AG08395 (cell line): ENCODE results near the gene DCDC2C.

Experiments
- DNase-seq: peaks from one replicate; pipeline ENCODE4 v3.0.0; 2012; ENCODE audit warnings: mixed read lengths, low spot score

Gene DCDC2C

DNA sequence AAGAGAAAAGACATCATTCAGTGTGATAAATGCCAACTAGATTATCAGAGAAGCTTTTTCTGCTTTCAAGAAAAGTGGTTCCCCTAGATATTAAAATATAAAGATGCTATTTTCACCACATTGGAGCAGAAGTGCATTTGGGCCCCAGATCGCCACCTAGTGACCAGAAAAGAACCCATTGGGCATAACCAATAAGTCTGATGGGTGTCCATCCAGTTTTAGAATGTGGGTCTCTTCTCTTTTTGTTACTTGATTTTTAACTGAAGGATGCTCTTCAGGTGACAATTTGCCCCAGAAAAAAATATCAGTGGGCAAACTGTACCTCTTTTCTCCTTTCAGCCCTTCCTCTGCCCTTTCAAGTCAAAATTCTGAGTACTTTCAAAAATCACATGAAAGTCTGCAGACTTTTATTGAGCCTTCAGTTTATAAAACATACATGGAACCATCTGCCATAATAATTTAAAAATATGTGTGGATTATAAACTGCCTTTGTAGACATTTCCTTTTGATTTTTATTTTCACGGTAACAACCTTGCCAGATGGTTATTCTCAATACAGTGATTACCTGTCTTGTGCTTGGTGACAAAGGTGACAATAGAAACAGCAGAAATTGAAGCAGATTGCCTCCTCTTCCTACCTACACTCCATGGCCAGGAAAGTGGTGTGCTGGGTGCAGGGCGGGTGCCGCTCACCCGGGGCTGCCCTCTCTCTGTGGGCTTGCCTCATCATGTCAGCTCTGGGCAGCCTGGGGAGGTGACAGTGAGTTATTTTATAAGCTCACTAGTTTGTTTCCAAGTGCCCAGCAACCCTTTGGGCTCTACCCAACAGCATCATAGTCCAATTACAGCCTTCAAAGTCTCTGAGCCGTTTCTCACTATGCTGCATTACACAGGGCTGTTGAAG is 124.5 kb downstream of the DCDC2C start:
- no peak for DNase-seq

DNA sequence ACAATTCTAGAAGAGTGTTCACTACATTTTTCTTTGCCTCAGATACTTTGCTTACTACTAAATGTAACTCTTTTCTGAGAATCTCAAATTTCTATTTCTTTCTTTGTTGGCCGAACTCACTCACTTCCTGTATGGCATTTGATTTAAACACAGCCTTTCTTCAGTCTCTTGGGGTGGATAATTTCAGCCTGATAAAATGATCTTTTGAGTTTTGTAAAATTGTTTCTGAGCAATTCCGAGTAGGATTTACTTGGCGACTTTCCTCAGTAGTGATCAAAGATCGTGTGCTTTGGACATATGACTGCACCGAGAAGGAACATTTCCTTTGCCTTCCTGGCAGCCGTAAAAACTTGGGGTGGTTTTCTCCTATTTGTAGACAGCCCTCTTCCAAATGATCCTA is 127.4 kb downstream of the DCDC2C start:
- no peak for DNase-seq

DNA sequence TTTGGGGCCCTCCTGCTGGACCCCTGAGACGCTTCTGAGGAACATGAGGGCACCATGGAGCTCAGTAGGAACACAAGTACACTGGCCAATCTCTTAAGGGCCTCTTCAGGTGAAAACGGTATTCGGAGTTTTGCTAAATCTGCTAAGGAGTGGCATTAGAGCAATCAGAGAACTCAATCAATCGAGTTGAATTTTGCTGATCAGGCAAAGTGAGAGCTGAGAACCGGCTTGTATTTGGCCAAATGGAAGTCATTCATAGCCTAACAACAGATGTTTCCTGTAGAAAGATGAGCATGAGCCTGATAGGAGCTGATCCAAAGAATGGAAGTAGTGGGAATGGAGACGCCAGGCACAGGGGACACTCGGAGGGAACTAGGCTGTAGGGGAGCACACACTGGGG is 133.7 kb downstream of the DCDC2C start:
- DNase-seq: no peak

DNA sequence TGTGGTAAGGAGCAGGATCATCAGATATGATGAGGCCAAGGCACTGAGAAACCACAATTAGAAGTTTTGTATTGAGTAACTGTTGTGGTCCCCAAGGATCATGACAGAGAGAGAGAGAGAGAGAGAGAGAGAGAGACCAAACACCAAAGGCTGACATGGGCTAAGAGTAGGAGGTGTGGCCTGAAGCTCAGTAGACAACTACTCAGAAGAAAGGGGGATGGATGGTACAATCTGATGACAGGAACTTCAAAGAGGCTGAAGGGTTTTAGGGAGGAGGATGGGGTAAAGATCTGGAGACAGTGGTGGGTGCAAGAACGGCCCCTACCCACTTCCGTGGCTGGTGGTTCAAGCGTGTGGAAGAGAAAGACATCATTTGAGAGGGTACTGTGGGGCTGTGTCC is 135.0 kb downstream of the DCDC2C start:
- DNase-seq: no peak

DNA sequence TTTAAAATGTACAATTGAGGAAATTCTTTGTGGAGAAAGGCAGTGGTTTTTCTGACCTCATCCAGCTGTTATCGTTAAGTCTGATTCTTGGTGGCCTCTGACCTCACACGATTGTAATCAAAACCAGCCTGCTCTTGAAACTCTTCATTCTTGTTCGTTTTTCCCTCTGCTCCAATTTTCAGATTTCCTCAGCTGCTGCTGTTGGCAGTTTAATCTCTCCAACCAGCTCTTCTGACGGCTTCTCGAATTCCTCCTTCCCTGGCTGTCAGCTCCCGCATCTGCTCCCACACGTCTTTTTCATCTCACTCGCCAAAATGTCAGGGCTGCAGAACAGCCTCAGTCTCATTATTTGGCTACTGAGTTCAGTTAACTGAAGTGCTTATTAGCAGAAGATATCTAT is 136.1 kb downstream of the DCDC2C start:
- no peak for DNase-seq

DNA sequence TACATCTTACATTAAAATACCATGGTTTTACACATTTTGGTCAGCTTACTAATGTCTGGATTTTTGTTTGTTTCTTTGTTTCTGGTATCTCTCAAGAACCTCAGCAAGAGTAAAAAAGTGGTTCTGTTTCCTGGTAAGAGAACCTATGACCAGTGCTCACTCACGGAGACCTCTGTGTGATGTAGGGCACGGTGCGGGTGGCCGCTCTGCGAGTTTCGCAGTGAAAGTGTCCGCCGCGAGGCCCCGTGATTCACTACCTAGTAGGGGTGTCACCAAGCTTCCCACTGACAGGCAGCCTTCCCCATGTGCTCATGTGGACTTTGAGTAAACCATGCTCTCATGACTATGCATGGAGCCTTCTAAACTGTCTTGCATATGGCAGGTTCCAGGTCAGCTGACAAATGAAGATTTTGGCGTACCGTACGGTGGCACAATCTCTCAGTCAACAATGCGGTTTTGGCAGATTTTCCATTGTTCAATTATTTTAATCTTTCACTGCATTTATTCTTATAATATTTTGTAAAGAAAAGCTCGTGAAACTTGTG is 137.3 kb downstream of the DCDC2C start:
- DNase-seq: no peak

DNA sequence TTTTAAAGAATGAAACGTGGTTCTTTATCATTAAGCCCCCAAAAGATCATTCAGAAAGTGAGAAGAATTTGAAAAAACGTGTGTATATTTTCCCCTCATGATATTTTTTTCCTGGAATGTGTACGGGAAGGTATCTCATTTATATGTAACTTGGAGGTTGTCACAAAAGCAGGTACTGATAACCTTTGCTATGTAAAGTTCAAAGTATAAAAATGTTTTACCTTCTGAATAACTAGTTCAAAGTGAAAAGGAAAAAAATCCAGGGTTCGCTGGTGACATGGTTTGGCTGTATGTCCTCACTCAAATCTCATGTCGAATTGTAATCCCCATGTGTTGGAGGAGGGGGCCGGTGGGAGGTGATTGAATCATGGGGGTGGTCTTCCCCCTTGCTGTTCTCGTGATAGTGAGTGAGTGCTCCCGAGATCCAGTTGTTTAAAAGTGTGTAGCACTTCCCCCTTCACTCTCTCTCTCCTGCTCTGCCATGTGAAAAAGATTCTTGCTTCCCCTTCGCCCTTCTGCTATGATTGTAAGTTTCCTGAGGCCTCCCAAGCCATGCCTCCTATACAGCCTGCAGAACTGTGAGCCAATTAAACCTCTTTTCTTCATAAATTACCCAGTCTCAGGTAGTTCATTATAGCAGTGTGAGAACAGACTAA is 144.2 kb downstream of the DCDC2C start:
- DNase-seq: no peak

DNA sequence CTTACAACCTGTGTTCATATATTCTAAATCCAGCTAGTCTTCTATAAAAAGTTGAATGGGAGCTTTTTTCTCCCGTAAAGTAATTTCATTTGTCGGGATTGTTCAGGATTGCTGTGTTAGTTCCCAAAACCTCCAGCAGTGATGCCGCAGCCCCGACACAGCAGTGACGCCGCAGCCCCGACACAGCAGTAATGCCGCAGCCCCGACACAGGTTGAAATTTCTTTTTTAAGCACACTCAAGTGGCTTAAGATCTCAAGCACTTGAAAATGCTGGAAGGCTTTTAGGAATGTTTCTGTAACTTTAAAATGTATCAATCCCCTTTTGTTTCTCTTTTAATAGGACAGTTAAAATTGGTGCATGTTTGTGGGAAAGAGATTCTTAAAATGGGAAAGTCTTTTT is 145.4 kb downstream of the DCDC2C start:
- DNase-seq: no peak

DNA sequence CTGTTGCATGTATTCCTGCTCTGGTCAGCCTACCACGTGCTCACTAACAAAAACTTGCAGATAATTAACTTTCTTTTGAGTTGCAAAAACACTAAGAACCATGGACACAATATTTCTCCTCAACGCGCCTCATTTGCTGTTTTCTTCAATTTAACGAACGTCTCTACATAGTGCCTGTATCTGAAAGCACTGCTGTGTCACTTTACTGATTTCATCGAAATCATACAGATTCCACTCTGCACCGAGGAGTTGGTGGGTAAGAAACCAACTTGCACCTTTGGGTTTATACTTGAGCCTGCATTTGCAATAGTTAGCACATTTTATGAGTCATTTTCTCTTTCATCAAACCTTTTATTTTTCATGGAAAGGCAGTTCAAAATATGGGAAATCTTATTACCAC is 145.8 kb downstream of the DCDC2C start:
- DNase-seq: no peak

DNA sequence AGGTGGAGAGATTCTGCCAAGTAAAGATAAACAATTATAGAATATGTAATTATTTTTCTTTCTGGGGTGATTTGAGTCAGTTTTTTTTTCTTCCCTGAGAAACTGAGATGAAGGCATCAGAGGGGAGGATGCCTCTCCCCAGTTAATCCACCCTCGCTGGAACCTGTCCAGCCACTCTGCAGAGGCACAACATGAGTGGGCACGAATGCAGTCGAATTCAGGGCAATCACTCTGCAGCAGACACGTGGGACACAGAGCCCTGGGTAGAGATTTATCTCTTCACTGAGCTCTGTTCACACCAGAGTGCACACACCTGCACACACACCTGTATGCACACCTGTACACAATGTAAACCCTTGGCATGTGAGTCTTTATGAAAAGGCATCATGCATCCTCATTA is 154.2 kb downstream of the DCDC2C start:
- no peak for DNase-seq

DNA sequence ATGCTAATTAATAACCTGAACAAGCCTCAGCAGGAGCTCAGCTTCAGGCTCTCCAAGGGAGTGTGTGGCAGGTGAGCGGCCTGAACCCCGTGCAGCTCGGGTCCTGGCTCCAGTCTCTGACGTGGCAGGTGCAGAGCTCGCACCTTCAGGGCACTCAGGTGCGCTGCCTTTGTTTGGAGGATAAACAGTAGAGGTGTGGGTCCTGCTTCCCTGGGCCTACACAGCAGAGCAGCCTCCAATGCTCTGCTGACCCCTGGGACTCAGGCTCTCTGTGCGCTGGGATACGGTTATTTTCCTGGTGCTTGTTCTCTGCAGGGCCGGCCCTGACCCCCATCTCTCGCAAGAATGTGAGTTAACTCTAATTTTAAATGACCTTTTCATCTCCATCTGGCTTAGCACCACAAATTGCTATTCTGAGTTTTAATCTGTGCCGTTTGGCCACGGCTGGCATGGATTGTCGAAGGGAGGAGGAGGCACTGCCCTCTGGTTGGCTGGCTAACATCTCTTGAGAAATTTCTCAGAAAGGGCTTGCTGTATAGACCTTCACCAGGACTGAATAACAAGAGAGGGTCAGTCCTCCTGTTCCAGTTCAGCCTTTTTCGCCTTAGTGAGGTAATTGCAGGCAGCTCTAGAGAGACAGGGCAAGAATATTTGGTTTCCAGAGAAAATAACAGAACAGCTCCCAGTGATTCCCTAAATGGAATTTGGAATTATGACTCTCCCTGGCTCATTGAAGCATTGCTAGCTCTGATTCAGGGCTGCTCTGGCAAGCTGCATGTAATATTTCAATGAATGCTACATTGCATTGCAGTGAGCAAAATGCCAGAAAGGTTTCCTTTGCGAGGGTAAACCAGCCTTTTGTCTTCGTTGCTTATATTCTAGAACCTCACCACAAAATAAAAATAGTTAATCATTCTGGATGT is 161.8 kb downstream of the DCDC2C start:
- DNase-seq: no peak

DNA sequence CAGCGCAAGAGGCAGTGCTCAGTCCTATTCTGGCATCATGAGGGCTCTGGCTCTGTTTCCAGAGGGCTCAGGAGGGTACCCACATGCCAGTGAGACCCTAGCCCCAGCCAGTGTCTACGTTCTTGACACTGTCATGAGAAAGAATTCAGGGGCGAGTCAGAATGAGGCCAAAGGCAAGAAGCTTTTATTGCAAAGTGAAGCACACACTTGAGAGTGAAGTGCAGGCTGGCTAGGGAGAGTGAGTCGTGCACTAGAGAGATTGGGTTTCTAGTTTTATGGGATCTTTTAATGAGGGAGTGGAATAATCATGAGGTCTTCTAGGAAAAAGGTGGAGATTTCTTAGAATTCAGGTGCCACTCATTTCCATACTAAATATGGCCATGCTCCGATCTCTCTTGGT is 164.1 kb downstream of the DCDC2C start:
- no peak for DNase-seq

DNA sequence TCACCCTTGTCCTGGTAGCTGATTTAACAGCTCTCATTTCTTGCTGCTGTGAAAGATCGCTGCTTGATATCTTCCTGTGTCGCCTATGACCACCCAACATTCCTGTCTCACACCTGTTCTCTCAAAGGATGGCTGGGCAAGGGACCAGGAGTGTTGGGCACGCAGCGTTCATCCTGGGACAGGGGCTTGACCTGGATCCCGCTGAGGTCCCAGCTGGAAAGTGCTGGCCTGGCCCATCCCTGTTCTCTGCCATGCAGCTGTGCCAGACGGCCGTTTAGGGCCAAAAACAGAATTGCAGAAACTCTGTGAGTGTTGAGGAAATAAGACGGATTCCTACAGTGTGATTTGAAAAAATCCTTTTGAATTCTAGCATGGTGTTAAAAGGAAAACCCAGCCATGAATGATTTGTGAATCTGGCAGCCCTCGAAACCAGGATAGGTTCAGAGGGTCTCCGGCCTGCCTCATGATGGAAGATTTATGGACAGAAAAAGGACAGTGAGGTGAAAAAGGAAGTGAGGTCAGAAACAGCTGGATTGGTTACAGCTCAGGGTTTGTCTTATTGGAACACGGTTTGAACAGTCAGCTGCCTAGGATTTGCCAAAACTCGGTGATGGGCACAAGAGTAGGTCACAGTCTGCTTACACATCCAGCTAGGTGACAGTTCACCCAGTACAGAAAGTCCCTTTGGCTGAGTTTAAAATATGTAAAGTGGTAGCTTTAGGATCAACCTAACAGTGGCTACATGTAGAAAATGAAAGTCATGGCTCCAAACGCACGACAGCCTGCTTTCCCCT is 164.8 kb downstream of the DCDC2C start:
- DNase-seq: no peak

DNA sequence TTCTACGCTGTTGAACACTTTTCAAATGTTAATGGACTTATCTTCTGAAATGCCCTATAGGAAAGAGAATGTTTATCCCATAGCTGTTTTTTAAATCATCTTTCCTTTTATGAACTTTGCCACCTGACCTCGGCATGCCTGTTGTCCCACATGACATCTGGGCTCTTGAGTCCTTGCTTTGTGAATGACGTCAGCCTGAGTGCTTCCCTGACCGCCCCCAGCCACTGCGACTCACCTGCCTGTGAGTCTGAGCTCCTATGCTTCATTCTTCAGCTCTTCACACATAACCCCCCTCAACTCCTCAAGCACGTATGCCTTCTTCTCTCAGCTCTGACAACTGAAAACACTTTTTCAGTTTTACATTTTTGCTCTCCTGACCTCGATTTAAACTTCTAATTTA is 166.8 kb downstream of the DCDC2C start:
- DNase-seq: no peak

DNA sequence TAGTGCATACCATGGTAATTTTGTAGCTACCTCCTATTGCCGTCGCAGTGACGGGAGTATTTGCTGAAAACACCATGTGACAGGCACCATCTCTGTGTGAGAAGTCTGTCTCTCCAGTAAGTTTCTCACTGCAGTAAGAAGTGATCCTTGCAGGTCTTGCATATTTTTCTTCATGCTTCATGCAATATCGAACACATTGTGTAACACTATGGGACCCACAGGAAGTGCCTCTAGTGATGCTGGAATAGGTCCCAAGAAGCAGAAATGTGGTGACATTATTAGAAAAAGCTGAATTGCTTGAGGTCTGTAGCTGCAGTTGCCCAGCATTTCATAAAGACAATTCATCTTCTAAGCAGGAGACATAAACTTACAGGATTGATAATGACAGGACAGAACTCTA is 167.6 kb downstream of the DCDC2C start:
- DNase-seq: no peak

DNA sequence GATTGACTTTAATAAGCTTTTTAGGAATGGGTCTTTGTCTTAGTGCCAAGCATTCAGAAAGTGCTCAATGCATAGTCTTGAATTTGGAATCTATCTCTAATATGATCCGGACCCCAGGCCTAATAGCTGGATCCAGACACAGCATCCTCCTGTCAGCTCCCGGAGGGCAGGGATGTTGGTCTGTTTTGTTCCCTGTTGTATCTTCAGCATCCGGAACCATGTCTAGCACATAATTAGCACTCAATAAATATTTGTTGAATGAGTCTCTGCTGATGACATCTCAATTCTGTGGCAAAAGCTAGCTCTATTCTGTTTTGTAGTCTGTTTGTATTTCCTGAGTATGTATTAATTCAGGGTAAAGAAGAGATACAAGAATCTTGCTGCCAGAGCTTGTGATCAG is 169.1 kb downstream of the DCDC2C start:
- DNase-seq: no peak

DNA sequence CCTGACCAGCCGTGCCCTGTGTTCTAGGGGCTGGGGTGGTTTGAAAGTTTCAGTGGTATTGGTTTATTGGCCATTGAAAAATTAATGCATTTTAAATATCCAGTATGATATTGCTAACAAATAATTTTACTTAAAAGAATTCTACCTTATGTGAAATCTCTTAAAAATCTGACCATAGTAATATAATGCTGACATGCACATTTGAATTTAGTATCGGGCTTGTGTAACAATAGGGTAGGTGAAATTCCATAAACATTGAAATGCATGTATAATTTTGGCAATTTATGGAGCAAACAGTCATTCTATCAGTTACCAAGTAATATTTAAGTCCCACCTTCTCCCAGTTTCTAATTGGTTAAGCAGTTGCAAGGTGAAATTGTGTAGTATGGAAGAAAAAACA is 170.5 kb downstream of the DCDC2C start:
- no peak for DNase-seq

DNA sequence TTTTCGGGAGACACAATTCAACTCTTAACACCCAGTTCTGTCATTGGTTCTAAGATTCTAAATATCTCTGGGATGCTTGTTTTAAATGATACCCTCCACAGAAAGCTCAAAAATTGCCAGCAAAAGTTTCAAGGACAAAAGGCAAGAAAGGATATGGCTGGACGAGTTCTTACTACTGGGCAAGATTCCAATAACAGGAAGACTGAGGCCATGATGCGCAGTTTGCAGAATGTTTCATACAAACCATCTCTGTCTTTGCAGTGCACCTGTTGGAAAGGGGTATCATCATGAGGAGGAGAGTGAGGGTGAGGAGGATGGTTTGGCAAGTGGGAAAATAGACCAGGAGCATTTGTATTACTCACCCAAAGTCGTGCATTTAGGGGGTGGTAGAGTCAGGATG is 172.8 kb downstream of the DCDC2C start:
- DNase-seq: no peak

DNA sequence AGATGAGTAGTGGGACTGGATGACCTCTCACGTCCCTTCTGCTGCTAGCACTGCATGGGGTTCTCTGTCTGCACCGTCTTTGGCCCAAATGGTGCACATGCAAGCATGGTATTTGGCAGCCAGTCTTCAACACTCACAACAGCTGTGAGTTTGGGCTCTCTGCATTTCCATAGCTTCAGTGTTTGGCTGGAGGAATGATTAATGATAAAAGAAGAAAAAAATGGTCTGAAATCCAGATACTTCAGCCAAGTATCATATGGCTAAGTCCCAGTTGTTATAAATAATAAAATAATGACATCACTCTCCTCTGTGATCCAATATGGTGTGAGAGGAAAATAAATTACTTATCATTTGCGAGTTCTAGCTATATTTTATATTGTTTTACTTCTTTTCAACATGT is 173.3 kb downstream of the DCDC2C start:
- DNase-seq: no peak

DNA sequence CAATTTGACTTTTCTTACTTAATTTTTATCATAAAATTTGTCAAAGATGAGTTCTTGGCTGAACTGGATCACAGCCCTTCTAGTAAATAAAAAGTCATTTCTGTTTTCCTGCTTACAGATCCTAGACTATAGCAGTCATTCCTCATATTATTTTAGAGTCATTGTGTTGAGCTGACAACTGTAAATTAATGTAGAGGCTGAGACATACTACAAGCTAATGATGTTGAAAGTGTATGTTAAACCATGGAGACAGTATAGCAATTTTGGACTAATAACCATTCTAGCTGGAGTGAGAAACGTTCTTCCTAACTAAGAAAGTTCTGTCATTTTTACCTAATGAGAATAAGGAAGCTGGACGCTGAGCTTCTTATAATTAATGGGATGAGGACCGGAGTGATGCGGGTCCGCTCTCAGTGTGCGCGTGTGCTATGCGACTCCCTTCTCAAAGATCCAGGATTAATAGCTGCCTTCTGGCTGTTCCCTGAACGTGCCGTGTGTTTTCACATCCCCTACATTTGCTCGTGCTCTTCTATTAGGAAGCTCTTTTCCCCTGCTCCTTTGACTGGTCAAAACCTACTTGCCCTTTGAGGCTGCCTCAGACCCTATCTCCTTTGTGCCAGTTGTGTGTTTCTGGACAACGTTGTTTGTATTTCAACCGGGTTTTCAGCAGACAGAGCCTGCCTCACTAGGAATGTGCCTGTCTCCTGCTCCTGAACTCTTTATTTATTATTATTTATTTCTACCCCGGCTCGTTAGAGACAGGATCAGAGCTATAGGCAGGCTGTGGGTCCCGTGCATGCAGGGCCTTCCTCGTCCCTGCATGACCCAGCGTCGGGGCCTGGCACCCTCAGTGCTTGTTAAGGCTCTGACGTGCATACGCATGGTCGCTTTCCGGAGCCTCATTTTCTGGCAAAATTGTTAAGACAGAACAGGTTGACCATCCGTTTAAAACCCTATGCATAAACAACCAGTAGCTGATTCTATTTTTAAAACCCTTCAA is 182.6 kb downstream of the DCDC2C start:
- DNase-seq: no peak
